BJ (cell line): ENCODE data around the gene SLC39A13. TPM values are rescaled to one million over a fixed set of nuclear protein-coding genes. Genes with fewer than 3 reads are reported as not detected.

Experiments
- CTCF ChIA-PET: fragments of 350-600 bp; formaldehyde crosslinking; extraction: SDS; loops from one replicate; lab custom pipeline; 2021; ENCODE audit warnings: antibody characterized with exemption, inconsistent platforms; lab: Yijun Ruan, JAX
- POLR2A ChIA-PET: fragments of 300-600 bp; sonication (Branson Sonifier 250); formaldehyde crosslinking; extraction: SDS; loops from one replicate; lab custom pipeline; 2021; ENCODE audit warnings: antibody characterized with exemption; lab: Charles Lee
- DNase-seq: peaks from one replicate; pipeline ENCODE4 v3.0.0-alpha.2; 2011; ENCODE audit warnings: low read depth
- H3K27me3 ChIP-seq: 2 replicates; pipeline ENCODE4 v1.6.0; 2011; ENCODE audit warnings: low read length; ENCODE audit not compliant: control insufficient read depth, insufficient read depth
- H3K36me3 ChIP-seq: 2 replicates; pipeline ENCODE4 v1.5.1; 2011; ENCODE audit warnings: low read length; ENCODE audit not compliant: control insufficient read depth, insufficient read depth
- H3K4me3 ChIP-seq: 2 replicates; pipeline ENCODE4 v1.5.1; 2011; ENCODE audit warnings: low read depth, mild to moderate bottlenecking, control low read depth, low read length
- CTCF ChIP-seq: IDR thresholded peaks from 2 replicates; pipeline ENCODE4 v1.5.1; 2011; ENCODE audit warnings: low read depth, mild to moderate bottlenecking, control low read depth, inconsistent platforms, low read length, moderate library complexity; ENCODE audit not compliant: insufficient read depth
- polyA plus RNA-seq: library from polyadenylated mRNA; depleted of rRNA; stranded (reverse); fragments of >200 nt; gene quantifications from 2 replicates; pipeline ENCODE4 v1.2.3, GENCODE V29; 2011

The SLC39A13 gene
- polyA plus RNA-seq, 1 experiment = 108 TPM

- no peak for DNase-seq
- POLR2A ChIA-PET = no interaction called here
- no peak overlapping the region for H3K4me3 ChIP-seq
- no peaks in the 10 kb centered on the region for H3K27me3 ChIP-seq
- H3K36me3 ChIP-seq = no peaks in the 10 kb centered on the region
- no peak for TF ChIP-seq CTCF
- CTCF ChIA-PET = no interaction called here
These were observed 13.0 kb upstream of the SLC39A13 start for GRCh38 chr11:47395223-47396048.

- no peak for DNase-seq
- no peak for TF ChIP-seq CTCF
- Histone ChIP-seq H3K27me3 (no peaks in the 10 kb centered on the region), H3K4me3 (no peak overlapping the region), H3K36me3 (no peaks in the 10 kb centered on the region)
- POLR2A ChIA-PET = no interaction called here
- CTCF ChIA-PET = no interaction called here
These were observed 12.4 kb upstream of the SLC39A13 start for GRCh38 chr11:47396049-47396320.

GRCh38 chr11:47398011-47398410 is 10.4 kb upstream of the SLC39A13 start:
- H3K36me3 ChIP-seq = no peaks in the 10 kb centered on the region
- CTCF ChIA-PET = interaction anchor here (1.1 kb wide), 1 partner anchor 24 kb away, joined by 3 read pairs; no protein-coding TSS in a partner anchor
- no peak overlapping the region for H3K4me3 ChIP-seq
- no peaks in the 10 kb centered on the region for H3K27me3 ChIP-seq
- no peak for TF ChIP-seq CTCF
- DNase-seq = no peak
- POLR2A ChIA-PET = no interaction called here

- H3K36me3 ChIP-seq = no peaks in the 10 kb centered on the region
- ChIA-PET POLR2A (no interaction called here), CTCF (interaction anchor here (1.0 to 1.6 kb wide), 2 partner anchors 13 to 24 kb away, joined by 7 to 11 read pairs; no protein-coding TSS in a partner anchor)
- no peak for TF ChIP-seq CTCF
- no peak overlapping the region for H3K4me3 ChIP-seq
- DNase-seq = no peak
- H3K27me3 ChIP-seq = no peaks in the 10 kb centered on the region
These were observed 9.8 kb upstream of the SLC39A13 start for GRCh38 chr11:47398551-47398950.

GRCh38 chr11:47399860-47400767 is 8.3 kb upstream of the SLC39A13 start:
- Histone ChIP-seq H3K27me3 (no peaks in the 10 kb centered on the region), H3K4me3 (peak overlapping the region; percentile 47), H3K36me3 (no peaks in the 10 kb centered on the region)
- TF ChIP-seq CTCF = no peak
- ChIA-PET POLR2A (interaction anchor here (0.6 kb wide), 1 partner anchor 13 kb away, joined by 3 read pairs; no protein-coding TSS in a partner anchor), CTCF (interaction anchor here (0.6 to 1.6 kb wide), 7 partner anchors 12 to 342 kb away, joined by 3 to 11 read pairs (median 3); no protein-coding TSS in a partner anchor)
- DNase-seq = no peak
